ENCODE measurements around the gene RAB3GAP2.

DNA sequence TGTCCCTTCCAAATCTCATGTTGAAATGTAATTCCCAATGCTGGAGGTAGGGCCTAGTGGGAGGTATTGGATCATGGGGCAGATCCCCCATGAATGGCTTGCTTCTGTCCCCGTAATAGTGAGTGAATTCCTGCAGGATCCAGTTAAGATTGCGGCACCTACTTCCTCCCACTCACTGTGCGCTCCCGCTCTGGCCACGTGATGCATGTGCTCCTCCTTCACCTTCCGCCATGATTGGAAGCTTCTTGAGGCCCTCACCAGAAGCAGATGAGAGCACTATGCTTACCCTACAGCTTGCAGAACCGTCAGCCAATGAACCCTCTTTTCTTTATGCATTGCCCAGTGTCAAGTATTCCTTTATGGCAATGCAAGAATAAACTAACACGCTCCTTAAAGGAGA, 14.9 kb upstream of the RAB3GAP2 start:
- TF ChIP-seq BHLHE40 (IDR thresholded peaks at IDR 0.05; ENCODE audit: borderline replicate concordance) (no peak), TARDBP (IDR thresholded peaks at IDR 0.05) (no peak), SP1 (IDR thresholded peaks at IDR 0.05) (no peak), NFRKB (IDR thresholded peaks at IDR 0.05) (no peak)
- TF ChIP-seq, protein P1, sequence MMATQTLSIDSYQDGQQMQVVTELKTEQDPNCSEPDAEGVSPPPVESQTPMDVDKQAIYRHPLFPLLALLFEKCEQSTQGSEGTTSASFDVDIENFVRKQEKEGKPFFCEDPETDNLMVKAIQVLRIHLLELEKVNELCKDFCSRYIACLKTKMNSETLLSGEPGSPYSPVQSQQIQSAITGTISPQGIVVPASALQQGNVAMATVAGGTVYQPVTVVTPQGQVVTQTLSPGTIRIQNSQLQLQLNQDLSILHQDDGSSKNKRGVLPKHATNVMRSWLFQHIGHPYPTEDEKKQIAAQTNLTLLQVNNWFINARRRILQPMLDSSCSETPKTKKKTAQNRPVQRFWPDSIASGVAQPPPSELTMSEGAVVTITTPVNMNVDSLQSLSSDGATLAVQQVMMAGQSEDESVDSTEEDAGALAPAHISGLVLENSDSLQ (IDR thresholded peaks at IDR 0.05) = no peak

Data from HEK293T (cell line).